HEK293 (cell line): ENCODE results near the gene RASA1.
"Not testable (repeated sequence)": the region's sequence is repeated elsewhere in the genome, so short reads cannot be mapped to it uniquely, and the experiment has no call there.

Source experiments
- CTCF ChIA-PET: fragments of 350-600 bp; formaldehyde crosslinking; extraction: SDS; loops from one replicate; lab custom pipeline; 2021; ENCODE audit warnings: antibody characterized with exemption; lab: Yijun Ruan, JAX
- POLR2A ChIA-PET: fragments of 300-600 bp; formaldehyde crosslinking; extraction: SDS; loops from one replicate; lab custom pipeline; 2020; ENCODE audit warnings: antibody characterized with exemption, inconsistent platforms; lab: Yijun Ruan, JAX
- H3K27ac ChIP-seq: fragments of 200-500 bp; sonication (Bioruptor generic); 2 replicates; pipeline ENCODE4 v1.5.1; 2014; ENCODE audit warnings: low read depth, low read length, control low read depth, inconsistent platforms; ENCODE audit errors: extremely low read depth
- H3K36me3 ChIP-seq, 2 experiments: fragments of 200-500 bp in 1 of 2; sonication (Bioruptor generic) in 1 of 2; 1 replicate in 1 of 2; 2 replicates in 1 of 2; pipeline ENCODE4 v1.5.1; 2014 to 2017; ENCODE audit warnings: inconsistent platforms in 2 of 2, low read length in 2 of 2; ENCODE audit not compliant: control insufficient read depth in 2 of 2, insufficient read depth in 1 of 2
- H3K4me1 ChIP-seq: fragments of 200-500 bp; sonication (Bioruptor generic); 2 replicates; pipeline ENCODE4 v1.5.1; 2014; ENCODE audit warnings: mild to moderate bottlenecking, low read length, inconsistent platforms; ENCODE audit not compliant: control insufficient read depth, insufficient read depth
- H3K4me3 ChIP-seq: 2 replicates; pipeline ENCODE4 v1.5.1; 2011; ENCODE audit warnings: low read depth, mild to moderate bottlenecking, control low read depth, low read length, moderate library complexity
- H3K9me3 ChIP-seq: fragments of 200-500 bp; sonication (Bioruptor generic); 2 replicates; pipeline ENCODE4 v1.5.1; 2014; ENCODE audit warnings: low read depth, low read length, inconsistent platforms; ENCODE audit not compliant: control insufficient read depth, insufficient read depth
- HIC1 ChIP-seq: fragments of 450-650 bp; formaldehyde crosslinking; IDR thresholded peaks from 2 replicates; pipeline ENCODE4 v1.5.1; 2016; ENCODE audit warnings: missing biosample characterization, missing genetic modification characterization
- IKZF3 ChIP-seq: fragments of 450-650 bp; IDR thresholded peaks from 2 replicates; pipeline ENCODE4 v1.5.0; 2018; ENCODE audit warnings: missing biosample characterization, mild to moderate bottlenecking, missing genetic modification characterization, moderate library complexity
- PRDM6 ChIP-seq: fragments of 450-650 bp; formaldehyde crosslinking; IDR thresholded peaks from 2 replicates; pipeline ENCODE4 v1.5.1; 2017; ENCODE audit warnings: missing biosample characterization, missing genetic modification characterization
- SALL2 ChIP-seq: fragments of 450-650 bp; formaldehyde crosslinking; IDR thresholded peaks from 2 replicates; pipeline ENCODE4 v1.5.0; 2017; ENCODE audit warnings: missing biosample characterization, mild to moderate bottlenecking, missing genetic modification characterization, borderline replicate concordance
- ZBTB1 ChIP-seq: fragments of 450-650 bp; formaldehyde crosslinking; IDR thresholded peaks from 2 replicates; pipeline ENCODE4 v1.5.1; 2016; ENCODE audit warnings: missing biosample characterization, missing genetic modification characterization
- ZBTB26 ChIP-seq: fragments of 450-650 bp; formaldehyde crosslinking; optimal IDR thresholded peaks from 2 replicates; pipeline ENCODE3; 2016; ENCODE audit warnings: missing biosample characterization, mild to moderate bottlenecking, missing genetic modification characterization
- ZBTB8A ChIP-seq: fragments of 450-650 bp; formaldehyde crosslinking; IDR thresholded peaks from 2 replicates; pipeline ENCODE4 v1.5.1; 2016; ENCODE audit warnings: missing biosample characterization, missing genetic modification characterization
- ZEB2 ChIP-seq: fragments of 450-650 bp; formaldehyde crosslinking; IDR thresholded peaks from 2 replicates; pipeline ENCODE4 v1.5.1; 2016; ENCODE audit warnings: missing biosample characterization, missing genetic modification characterization
- ZFP37 ChIP-seq: fragments of 450-650 bp; formaldehyde crosslinking; IDR thresholded peaks from 2 replicates; pipeline ENCODE4 v1.5.1; 2016; ENCODE audit warnings: missing biosample characterization, missing genetic modification characterization
- ZNF138 ChIP-seq: fragments of 450-650 bp; formaldehyde crosslinking; IDR thresholded peaks from 2 replicates; pipeline ENCODE4 v1.5.1; 2016; ENCODE audit warnings: missing biosample characterization, missing genetic modification characterization, borderline replicate concordance
- ZNF157 ChIP-seq: fragments of 450-650 bp; formaldehyde crosslinking; IDR thresholded peaks from 2 replicates; pipeline ENCODE4 v1.5.1; 2016; ENCODE audit warnings: missing biosample characterization, missing genetic modification characterization
- ZNF211 ChIP-seq: fragments of 450-650 bp; formaldehyde crosslinking; IDR thresholded peaks from 2 replicates; pipeline ENCODE4 v1.5.1; 2016; ENCODE audit warnings: low read depth, missing biosample characterization, missing genetic modification characterization
- ZNF585B ChIP-seq: fragments of 450-650 bp; formaldehyde crosslinking; IDR thresholded peaks from 2 replicates; pipeline ENCODE4 v1.5.1; 2016; ENCODE audit warnings: missing biosample characterization, missing genetic modification characterization
- ZXDB ChIP-seq: fragments of 450-650 bp; formaldehyde crosslinking; IDR thresholded peaks from 2 replicates; pipeline ENCODE4 v1.5.1; 2016; ENCODE audit warnings: missing biosample characterization, missing genetic modification characterization
- TF ChIP-seq, protein P1 (sequence below): fragments of 450-650 bp; formaldehyde crosslinking; IDR thresholded peaks from 2 replicates; pipeline ENCODE4 v1.5.1; 2016; ENCODE audit warnings: missing biosample characterization, missing genetic modification characterization, borderline replicate concordance

Gene RASA1

DNA sequence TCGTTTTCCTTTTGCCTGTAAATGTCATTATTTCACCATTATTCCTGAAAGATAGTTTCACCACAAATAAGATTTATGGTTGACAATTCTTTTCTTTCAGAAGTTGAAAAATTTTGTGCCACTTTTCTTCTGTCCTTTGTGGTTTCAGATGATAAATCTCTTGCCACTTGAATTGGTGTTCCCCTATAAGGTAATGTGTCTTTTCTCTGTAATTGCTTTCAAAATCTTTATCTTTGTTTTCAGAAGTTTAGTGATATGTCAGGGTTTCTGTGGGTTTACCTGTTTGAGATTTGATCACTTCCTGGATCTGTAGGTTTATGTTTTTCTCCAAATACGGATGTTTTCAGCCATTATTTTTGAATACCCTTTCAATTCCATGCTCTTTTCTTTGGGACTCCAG lies 14.6 kb downstream of the RASA1 start:
- H3K36me3 ChIP-seq, result peaks cover 3 to 9% of the 10 kb centered on the region in 2 experiments
- peaks cover 4% of the 10 kb centered on the region; the same call in 1 of the 2 replicates for H3K4me1 ChIP-seq
- no peak overlapping the region for H3K27ac ChIP-seq
- H3K9me3 ChIP-seq, result no peaks in the 10 kb centered on the region
- POLR2A ChIA-PET, result no interaction called here
- no peak overlapping the region for H3K4me3 ChIP-seq
- TF ChIP-seq ZNF585B (tag by site-specific recombination), result no peak
- 0 out of 2 replicates have a peak, but pooled peaks have one; percentile 6 for TF ChIP-seq PRDM6
- 0 out of 2 replicates have a peak, but pooled peaks have one; percentile 9 for TF ChIP-seq ZXDB (tag by site-specific recombination)
- CTCF ChIA-PET, result no interaction called here

GRCh38 chr5:87287266-87287665 lies 19.6 kb downstream of the RASA1 start:
- H3K27ac ChIP-seq, H3K36me3 ChIP-seq, CTCF ChIA-PET, H3K4me1 ChIP-seq, H3K4me3 ChIP-seq, POLR2A ChIA-PET, H3K9me3 ChIP-seq: not testable (repeated sequence)
- peak; percentile 97 for TF ChIP-seq ZNF211 (tag by site-specific recombination)
- TF ChIP-seq, all 188 proteins: peak for 1; not testable (repeated sequence) for 187

- TF ChIP-seq ZBTB1 (tag by site-specific recombination), result no peak
- no peak for TF ChIP-seq IKZF3 (tag by site-specific recombination)
- no peak for TF ChIP-seq ZBTB26 (tag by site-specific recombination)
- no peak for TF ChIP-seq ZNF157 (tag by site-specific recombination)
- no peak for TF ChIP-seq SALL2
- TF ChIP-seq ZFP37, result no peak
- TF ChIP-seq, all 188 proteins: peak for 0
- Histone ChIP-seq H3K27ac (no peak overlapping the region), H3K9me3 (no peaks in the 10 kb centered on the region), H3K4me3 (no peak overlapping the region), H3K4me1 (peaks cover 9% of the 10 kb centered on the region), H3K36me3 (no peaks in the 10 kb centered on the region; a peak in 1 of 3 replicates)
- ChIA-PET CTCF (no interaction called here), POLR2A (interaction anchor here (0.7 to 1.6 kb wide), 2 partner anchors 31 to 1059 kb away, joined by 3 to 6 read pairs; partner anchors contain the start of gene RASA1)
Measured at GRCh38 chr5:87298692-87299362, 31.1 kb downstream of the RASA1 start.

DNA sequence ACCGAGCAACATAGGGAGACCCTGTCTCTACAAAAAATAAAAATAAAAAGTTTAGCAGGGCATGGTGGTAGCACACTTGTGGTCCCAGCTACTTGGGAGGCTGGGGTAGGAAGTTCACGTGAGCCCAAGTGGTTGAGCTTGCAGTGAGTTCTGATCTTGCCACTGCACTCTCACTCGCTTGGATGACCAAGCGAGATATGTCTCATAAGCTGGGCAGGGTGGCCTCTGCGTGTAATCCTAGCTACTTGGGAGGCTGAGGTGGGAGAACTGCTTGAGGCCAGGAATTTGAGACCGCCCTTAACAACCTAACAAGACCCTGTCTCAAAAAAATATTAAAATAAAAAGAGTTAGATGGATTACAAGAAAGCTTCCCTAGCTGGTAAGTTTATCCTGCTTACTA lies 32.5 kb downstream of the RASA1 start:
- H3K36me3 ChIP-seq, result peaks cover 4 to 7% of the 10 kb centered on the region in 2 experiments
- H3K4me1 ChIP-seq, result peaks cover 9% of the 10 kb centered on the region
- POLR2A ChIA-PET, result interaction anchor here (0.8 kb wide), 1 partner anchor 33 kb away, joined by 3 read pairs; the partner anchor contains the start of gene RASA1
- H3K27ac ChIP-seq, result no peak overlapping the region
- TF ChIP-seq ZBTB8A (tag by site-specific recombination), result no peak
- TF ChIP-seq ZNF138 (tag by site-specific recombination), result no peak
- TF ChIP-seq ZEB2, result no peak
- TF ChIP-seq HIC1 (tag by site-specific recombination), result no peak
- TF ChIP-seq, protein P1, sequence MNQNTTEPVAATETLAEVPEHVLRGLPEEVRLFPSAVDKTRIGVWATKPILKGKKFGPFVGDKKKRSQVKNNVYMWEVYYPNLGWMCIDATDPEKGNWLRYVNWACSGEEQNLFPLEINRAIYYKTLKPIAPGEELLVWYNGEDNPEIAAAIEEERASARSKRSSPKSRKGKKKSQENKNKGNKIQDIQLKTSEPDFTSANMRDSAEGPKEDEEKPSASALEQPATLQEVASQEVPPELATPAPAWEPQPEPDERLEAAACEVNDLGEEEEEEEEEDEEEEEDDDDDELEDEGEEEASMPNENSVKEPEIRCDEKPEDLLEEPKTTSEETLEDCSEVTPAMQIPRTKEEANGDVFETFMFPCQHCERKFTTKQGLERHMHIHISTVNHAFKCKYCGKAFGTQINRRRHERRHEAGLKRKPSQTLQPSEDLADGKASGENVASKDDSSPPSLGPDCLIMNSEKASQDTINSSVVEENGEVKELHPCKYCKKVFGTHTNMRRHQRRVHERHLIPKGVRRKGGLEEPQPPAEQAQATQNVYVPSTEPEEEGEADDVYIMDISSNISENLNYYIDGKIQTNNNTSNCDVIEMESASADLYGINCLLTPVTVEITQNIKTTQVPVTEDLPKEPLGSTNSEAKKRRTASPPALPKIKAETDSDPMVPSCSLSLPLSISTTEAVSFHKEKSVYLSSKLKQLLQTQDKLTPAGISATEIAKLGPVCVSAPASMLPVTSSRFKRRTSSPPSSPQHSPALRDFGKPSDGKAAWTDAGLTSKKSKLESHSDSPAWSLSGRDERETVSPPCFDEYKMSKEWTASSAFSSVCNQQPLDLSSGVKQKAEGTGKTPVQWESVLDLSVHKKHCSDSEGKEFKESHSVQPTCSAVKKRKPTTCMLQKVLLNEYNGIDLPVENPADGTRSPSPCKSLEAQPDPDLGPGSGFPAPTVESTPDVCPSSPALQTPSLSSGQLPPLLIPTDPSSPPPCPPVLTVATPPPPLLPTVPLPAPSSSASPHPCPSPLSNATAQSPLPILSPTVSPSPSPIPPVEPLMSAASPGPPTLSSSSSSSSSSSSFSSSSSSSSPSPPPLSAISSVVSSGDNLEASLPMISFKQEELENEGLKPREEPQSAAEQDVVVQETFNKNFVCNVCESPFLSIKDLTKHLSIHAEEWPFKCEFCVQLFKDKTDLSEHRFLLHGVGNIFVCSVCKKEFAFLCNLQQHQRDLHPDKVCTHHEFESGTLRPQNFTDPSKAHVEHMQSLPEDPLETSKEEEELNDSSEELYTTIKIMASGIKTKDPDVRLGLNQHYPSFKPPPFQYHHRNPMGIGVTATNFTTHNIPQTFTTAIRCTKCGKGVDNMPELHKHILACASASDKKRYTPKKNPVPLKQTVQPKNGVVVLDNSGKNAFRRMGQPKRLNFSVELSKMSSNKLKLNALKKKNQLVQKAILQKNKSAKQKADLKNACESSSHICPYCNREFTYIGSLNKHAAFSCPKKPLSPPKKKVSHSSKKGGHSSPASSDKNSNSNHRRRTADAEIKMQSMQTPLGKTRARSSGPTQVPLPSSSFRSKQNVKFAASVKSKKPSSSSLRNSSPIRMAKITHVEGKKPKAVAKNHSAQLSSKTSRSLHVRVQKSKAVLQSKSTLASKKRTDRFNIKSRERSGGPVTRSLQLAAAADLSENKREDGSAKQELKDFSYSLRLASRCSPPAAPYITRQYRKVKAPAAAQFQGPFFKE (tag by site-specific recombination), result no peak
- no peak overlapping the region for H3K4me3 ChIP-seq
- no peaks in the 10 kb centered on the region for H3K9me3 ChIP-seq
- CTCF ChIA-PET, result interaction anchor here (0.6 kb wide), 1 partner anchor 134 kb away, joined by 3 read pairs; no protein-coding TSS in a partner anchor
